ENCODE measurements around the gene SCAF4. TPM values are rescaled to one million over a fixed set of nuclear protein-coding genes. Genes with fewer than 3 reads are reported as not detected.
A peak's percentile ranks its signal among the peaks of the same experiment; 100 is the strongest.
"Not testable (repeated sequence)": the region's sequence is repeated elsewhere in the genome, so short reads cannot be mapped to it uniquely, and the experiment has no call there.

The SCAF4 gene
- total RNA-seq = 28.8 TPM

GRCh38 chr21:31731857-31732596 lies at the start of gene SCAF4:
TSS of gene SCAF4 (minus strand) at chr21:31732118. CDS start at chr21:31731692, 426 bp downstream.
- peak; percentile 91 for DNase-seq (ENCODE audit: low spot score)

- DNase-seq (ENCODE audit: low spot score) = no peak
Observed at GRCh38 chr21:31780944-31781343, 49.0 kb upstream of the SCAF4 start.

GRCh38 chr21:31778546-31778945 lies 46.6 kb upstream of the SCAF4 start:
- no peak for DNase-seq (ENCODE audit: low spot score)

- DNase-seq (ENCODE audit: low spot score) = no peak
Observed at GRCh38 chr21:31777857-31778256, 45.9 kb upstream of the SCAF4 start.

GRCh38 chr21:31774031-31774430 lies 42.1 kb upstream of the SCAF4 start:
- DNase-seq (ENCODE audit: low spot score) = no peak

- DNase-seq (ENCODE audit: low spot score) = no peak
Observed at GRCh38 chr21:31772674-31773555, 41.0 kb upstream of the SCAF4 start.

GRCh38 chr21:31771685-31772084 lies 39.8 kb upstream of the SCAF4 start:
- DNase-seq (ENCODE audit: low spot score) = no peak

- no peak for DNase-seq (ENCODE audit: low spot score)
Observed at GRCh38 chr21:31768710-31769109, 36.8 kb upstream of the SCAF4 start.

GRCh38 chr21:31766899-31767298 lies 35.0 kb upstream of the SCAF4 start:
- DNase-seq (ENCODE audit: low spot score) = no peak

- not testable (repeated sequence) for DNase-seq (ENCODE audit: low spot score)
Observed at GRCh38 chr21:31765850-31766249, 33.9 kb upstream of the SCAF4 start.

GRCh38 chr21:31760931-31761330 lies 29.0 kb upstream of the SCAF4 start:
- DNase-seq (ENCODE audit: low spot score) = no peak

- no peak for DNase-seq (ENCODE audit: low spot score)
Observed at GRCh38 chr21:31756787-31757186, 24.9 kb upstream of the SCAF4 start.

- DNase-seq (ENCODE audit: low spot score) = no peak
Observed at GRCh38 chr21:31755027-31755426, 23.1 kb upstream of the SCAF4 start.

GRCh38 chr21:31754708-31754960 lies 22.7 kb upstream of the SCAF4 start:
- no peak for DNase-seq (ENCODE audit: low spot score)

GRCh38 chr21:31753949-31754707 lies 22.2 kb upstream of the SCAF4 start:
- DNase-seq (ENCODE audit: low spot score) = no peak

GRCh38 chr21:31752967-31753366 lies 21.0 kb upstream of the SCAF4 start:
- DNase-seq (ENCODE audit: low spot score) = no peak

GRCh38 chr21:31752352-31752751 lies 20.4 kb upstream of the SCAF4 start:
- no peak for DNase-seq (ENCODE audit: low spot score)

- DNase-seq (ENCODE audit: low spot score) = no peak
Observed at GRCh38 chr21:31750843-31751242, 18.9 kb upstream of the SCAF4 start.

- DNase-seq (ENCODE audit: low spot score) = no peak
Observed at GRCh38 chr21:31744182-31744800, 12.4 kb upstream of the SCAF4 start.

- no peak for DNase-seq (ENCODE audit: low spot score)
Observed at GRCh38 chr21:31743712-31744111, 11.8 kb upstream of the SCAF4 start.

GRCh38 chr21:31741116-31741515 lies 9.2 kb upstream of the SCAF4 start:
- no peak for DNase-seq (ENCODE audit: low spot score)

All from mucosa of gallbladder (tissue), 1 donor.